ENCODE data around the gene SPINK9.

DNA sequence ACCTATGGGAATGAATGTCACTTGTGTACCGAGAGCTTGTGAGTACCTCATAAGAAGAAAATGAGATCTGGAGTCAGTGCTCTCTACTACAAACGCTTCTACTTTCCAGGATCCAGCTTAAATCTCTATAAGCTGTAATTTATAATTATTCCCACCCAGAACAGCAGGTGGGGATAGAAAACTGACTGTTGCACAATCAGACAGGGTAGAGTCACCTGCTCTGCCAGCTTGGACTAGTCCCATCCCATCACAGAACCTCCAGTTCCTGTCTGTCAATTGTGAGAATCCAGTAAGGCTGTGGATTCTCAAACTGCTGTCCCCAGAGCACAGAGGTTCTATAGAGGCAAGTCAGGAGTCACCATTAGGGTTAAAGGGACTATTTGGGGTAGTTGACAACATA lies 21.2 kb upstream of the SPINK9 start:
- TF ChIP-seq, protein P1, sequence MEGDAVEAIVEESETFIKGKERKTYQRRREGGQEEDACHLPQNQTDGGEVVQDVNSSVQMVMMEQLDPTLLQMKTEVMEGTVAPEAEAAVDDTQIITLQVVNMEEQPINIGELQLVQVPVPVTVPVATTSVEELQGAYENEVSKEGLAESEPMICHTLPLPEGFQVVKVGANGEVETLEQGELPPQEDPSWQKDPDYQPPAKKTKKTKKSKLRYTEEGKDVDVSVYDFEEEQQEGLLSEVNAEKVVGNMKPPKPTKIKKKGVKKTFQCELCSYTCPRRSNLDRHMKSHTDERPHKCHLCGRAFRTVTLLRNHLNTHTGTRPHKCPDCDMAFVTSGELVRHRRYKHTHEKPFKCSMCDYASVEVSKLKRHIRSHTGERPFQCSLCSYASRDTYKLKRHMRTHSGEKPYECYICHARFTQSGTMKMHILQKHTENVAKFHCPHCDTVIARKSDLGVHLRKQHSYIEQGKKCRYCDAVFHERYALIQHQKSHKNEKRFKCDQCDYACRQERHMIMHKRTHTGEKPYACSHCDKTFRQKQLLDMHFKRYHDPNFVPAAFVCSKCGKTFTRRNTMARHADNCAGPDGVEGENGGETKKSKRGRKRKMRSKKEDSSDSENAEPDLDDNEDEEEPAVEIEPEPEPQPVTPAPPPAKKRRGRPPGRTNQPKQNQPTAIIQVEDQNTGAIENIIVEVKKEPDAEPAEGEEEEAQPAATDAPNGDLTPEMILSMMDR (IDR thresholded peaks at IDR 0.05), result no peak
- TF ChIP-seq POLR2A (IDR thresholded peaks at IDR 0.05), result no peak

All from Peyer's patch (tissue), 4 donors.